HepG2 (cell line): ENCODE results near the gene TEFM. TPM values are rescaled to one million over a fixed set of nuclear protein-coding genes. Genes with fewer than 3 reads are reported as not detected.
A peak's percentile ranks its signal among the peaks of the same experiment; 100 is the strongest.

Source experiments
- BORCS8-MEF2B ChIP-seq: sonication (generic); formaldehyde crosslinking; IDR thresholded peaks from 2 replicates; pipeline ENCODE4 v1.8.0; 2022; ENCODE audit warnings: mild to moderate bottlenecking, missing genetic modification reagents
- KLF16 ChIP-seq, 2 experiments: sonication (generic) in 1 of 2; formaldehyde crosslinking in 1 of 2; IDR thresholded peaks; 2 replicates each; pipeline versions ENCODE4 v1.6.1 to v1.8.0; 2016 to 2023; ENCODE audit warnings: missing genetic modification reagents in 2 of 2, missing compliant biosample characterization in 1 of 2
- MTF1 ChIP-seq: sonication (generic); formaldehyde crosslinking; IDR thresholded peaks from 2 replicates; pipeline ENCODE4 v1.5.0; 2020; ENCODE audit warnings: missing genetic modification reagents
- SIN3A ChIP-seq: IDR thresholded peaks from 2 replicates; pipeline ENCODE4 v1.6.1; 2011; ENCODE audit warnings: low read depth, mild to moderate bottlenecking, control low read depth, low read length, borderline replicate concordance
- TBL1XR1 ChIP-seq: fragments of 150-350 bp; IDR thresholded peaks from 2 replicates; pipeline ENCODE4 v1.6.1; 2014; ENCODE audit warnings: borderline replicate concordance, low read length; ENCODE audit not compliant: partially characterized antibody
- TCF12 ChIP-seq, 2 experiments: fragments of 450-650 bp in 1 of 2; sonication (generic) in 1 of 2; formaldehyde crosslinking in 1 of 2; IDR thresholded peaks; 2 replicates each; pipeline versions ENCODE4 v1.6.1 to v1.8.0; 2017 to 2022; ENCODE audit warnings: antibody characterized with exemption in 1 of 2, mild to moderate bottlenecking in 1 of 2, missing genetic modification reagents in 1 of 2, moderate library complexity in 1 of 2
- TEAD2 ChIP-seq: sonication (generic); formaldehyde crosslinking; IDR thresholded peaks from 2 replicates; pipeline ENCODE4 v1.9.0; 2021; ENCODE audit warnings: missing genetic modification reagents
- YEATS2 ChIP-seq: sonication (generic); formaldehyde crosslinking; IDR thresholded peaks from 2 replicates; pipeline ENCODE4 v1.4.0; 2020; ENCODE audit warnings: missing genetic modification reagents, borderline replicate concordance
- ZNF33A ChIP-seq: sonication (generic); formaldehyde crosslinking; IDR thresholded peaks from 2 replicates; pipeline ENCODE4 v1.5.1; 2020; ENCODE audit warnings: missing genetic modification reagents, mild to moderate bottlenecking, moderate library complexity, borderline replicate concordance
- polyA plus RNA-seq, 8 experiments: library from polyadenylated mRNA; depleted of rRNA in 3 of 8; stranded (reverse) in 7 of 8; unstranded in 1 of 8; fragments of >200 nt; fragmentation: Illumina TruSeq in 4 of 8; extraction: Trizol in 4 of 8; gene quantifications; 2 replicates each; pipeline versions ENCODE4 v1.2.1 to v1.2.3, GENCODE V29; 2011 to 2016; ENCODE audit warnings: low read depth in 4 of 8, missing spikeins in 1 of 8, mixed read lengths in 1 of 8; ENCODE audit not compliant: insufficient read depth in 1 of 8
- total RNA-seq, 5 experiments: library from RNA; depleted of rRNA; stranded (reverse); fragments of >200 nt; fragmentation: Illumina TruSeq; extraction: Trizol; gene quantifications; 2 replicates each; pipeline ENCODE4 v1.2.3, GENCODE V29; 2016; ENCODE audit warnings: low read depth in 1 of 5
- TF ChIP-seq, protein P1 (sequence below): sonication (generic); formaldehyde crosslinking; IDR thresholded peaks from 2 replicates; pipeline ENCODE4 v1.8.1; 2023; ENCODE audit warnings: mild to moderate bottlenecking, missing genetic modification reagents
- TF ChIP-seq, protein P2 (sequence below): sonication (generic); formaldehyde crosslinking; IDR thresholded peaks from 2 replicates; pipeline ENCODE4 v1.5.0; 2020; ENCODE audit warnings: mild to moderate bottlenecking, missing genetic modification reagents, borderline replicate concordance
- TF ChIP-seq, protein P3 (sequence below): sonication (generic); formaldehyde crosslinking; conservative IDR thresholded peaks from 2 replicates; pipeline ENCODE4 v1.5.0; 2020; ENCODE audit warnings: missing genetic modification reagents
- TF ChIP-seq, protein P4 (sequence below): sonication (generic); formaldehyde crosslinking; conservative IDR thresholded peaks from 2 replicates; pipeline ENCODE4 v1.4.0; 2020; ENCODE audit warnings: missing genetic modification reagents

Gene TEFM
- total and polyA plus RNA-seq, 2 of the 13 experiments (the other 11 are each of a cell fraction or from before 2014, with no cell fraction given): 7.0 to 20.0 TPM

DNA sequence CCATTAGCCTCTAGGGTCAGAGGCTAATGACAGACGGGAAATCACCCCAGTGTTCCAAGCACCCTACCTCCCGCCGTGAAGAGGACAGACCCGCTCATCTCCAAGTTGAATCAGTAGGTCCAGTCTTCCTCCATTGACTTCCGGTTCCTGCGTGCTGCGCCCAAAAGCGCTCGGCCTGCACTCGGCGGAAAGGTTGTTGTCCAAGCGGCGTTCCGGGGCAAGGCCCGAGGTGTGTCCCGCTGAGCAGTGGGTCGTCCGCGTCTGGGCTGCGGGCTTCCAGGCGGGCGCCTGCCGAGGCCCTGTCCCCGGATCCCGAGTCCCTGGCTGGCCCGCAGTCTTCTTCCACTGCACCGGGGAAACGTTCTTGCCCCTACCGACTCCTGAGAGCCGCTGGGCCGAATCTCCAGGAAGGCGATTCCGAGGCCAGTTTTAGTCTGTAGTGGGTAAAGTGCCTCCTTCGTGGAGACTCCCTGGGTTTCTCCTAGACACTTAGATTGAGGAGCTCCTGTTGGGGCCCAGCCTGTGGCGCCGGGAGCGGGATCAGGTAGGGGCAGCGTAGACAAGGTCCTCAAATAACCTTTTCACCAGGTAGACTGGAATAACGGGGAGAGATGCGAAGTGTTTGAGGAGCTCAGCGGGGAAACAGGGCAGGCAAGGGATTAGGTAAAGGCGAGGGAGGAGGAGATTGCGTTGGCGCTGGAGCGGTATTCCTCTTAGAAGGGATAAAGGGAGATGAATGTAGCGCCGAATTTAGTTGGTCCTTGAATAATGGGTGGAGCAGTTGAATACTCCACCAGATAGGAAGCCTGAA lies at the start of gene TEFM (continued):
- TF ChIP-seq, protein P1, sequence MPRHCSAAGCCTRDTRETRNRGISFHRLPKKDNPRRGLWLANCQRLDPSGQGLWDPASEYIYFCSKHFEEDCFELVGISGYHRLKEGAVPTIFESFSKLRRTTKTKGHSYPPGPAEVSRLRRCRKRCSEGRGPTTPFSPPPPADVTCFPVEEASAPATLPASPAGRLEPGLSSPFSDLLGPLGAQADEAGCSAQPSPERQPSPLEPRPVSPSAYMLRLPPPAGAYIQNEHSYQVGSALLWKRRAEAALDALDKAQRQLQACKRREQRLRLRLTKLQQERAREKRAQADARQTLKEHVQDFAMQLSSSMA (CRISPR knock-in tag): peak; percentile 90; the same call in 1 of the 2 replicates
- TF ChIP-seq MTF1 (CRISPR knock-in tag): peak; percentile 38; the same call in 1 of the 2 replicates
- no peak for TF ChIP-seq TCF12 (IDR thresholded peaks at IDR 0.05)
- TF ChIP-seq TCF12 (CRISPR knock-in tag; IDR thresholded peaks at IDR 0.05): 0 out of 2 replicates have a peak, but pooled peaks have one; percentile 62
- TF ChIP-seq YEATS2 (CRISPR knock-in tag): peak; percentile 97
- TF ChIP-seq, protein P2, sequence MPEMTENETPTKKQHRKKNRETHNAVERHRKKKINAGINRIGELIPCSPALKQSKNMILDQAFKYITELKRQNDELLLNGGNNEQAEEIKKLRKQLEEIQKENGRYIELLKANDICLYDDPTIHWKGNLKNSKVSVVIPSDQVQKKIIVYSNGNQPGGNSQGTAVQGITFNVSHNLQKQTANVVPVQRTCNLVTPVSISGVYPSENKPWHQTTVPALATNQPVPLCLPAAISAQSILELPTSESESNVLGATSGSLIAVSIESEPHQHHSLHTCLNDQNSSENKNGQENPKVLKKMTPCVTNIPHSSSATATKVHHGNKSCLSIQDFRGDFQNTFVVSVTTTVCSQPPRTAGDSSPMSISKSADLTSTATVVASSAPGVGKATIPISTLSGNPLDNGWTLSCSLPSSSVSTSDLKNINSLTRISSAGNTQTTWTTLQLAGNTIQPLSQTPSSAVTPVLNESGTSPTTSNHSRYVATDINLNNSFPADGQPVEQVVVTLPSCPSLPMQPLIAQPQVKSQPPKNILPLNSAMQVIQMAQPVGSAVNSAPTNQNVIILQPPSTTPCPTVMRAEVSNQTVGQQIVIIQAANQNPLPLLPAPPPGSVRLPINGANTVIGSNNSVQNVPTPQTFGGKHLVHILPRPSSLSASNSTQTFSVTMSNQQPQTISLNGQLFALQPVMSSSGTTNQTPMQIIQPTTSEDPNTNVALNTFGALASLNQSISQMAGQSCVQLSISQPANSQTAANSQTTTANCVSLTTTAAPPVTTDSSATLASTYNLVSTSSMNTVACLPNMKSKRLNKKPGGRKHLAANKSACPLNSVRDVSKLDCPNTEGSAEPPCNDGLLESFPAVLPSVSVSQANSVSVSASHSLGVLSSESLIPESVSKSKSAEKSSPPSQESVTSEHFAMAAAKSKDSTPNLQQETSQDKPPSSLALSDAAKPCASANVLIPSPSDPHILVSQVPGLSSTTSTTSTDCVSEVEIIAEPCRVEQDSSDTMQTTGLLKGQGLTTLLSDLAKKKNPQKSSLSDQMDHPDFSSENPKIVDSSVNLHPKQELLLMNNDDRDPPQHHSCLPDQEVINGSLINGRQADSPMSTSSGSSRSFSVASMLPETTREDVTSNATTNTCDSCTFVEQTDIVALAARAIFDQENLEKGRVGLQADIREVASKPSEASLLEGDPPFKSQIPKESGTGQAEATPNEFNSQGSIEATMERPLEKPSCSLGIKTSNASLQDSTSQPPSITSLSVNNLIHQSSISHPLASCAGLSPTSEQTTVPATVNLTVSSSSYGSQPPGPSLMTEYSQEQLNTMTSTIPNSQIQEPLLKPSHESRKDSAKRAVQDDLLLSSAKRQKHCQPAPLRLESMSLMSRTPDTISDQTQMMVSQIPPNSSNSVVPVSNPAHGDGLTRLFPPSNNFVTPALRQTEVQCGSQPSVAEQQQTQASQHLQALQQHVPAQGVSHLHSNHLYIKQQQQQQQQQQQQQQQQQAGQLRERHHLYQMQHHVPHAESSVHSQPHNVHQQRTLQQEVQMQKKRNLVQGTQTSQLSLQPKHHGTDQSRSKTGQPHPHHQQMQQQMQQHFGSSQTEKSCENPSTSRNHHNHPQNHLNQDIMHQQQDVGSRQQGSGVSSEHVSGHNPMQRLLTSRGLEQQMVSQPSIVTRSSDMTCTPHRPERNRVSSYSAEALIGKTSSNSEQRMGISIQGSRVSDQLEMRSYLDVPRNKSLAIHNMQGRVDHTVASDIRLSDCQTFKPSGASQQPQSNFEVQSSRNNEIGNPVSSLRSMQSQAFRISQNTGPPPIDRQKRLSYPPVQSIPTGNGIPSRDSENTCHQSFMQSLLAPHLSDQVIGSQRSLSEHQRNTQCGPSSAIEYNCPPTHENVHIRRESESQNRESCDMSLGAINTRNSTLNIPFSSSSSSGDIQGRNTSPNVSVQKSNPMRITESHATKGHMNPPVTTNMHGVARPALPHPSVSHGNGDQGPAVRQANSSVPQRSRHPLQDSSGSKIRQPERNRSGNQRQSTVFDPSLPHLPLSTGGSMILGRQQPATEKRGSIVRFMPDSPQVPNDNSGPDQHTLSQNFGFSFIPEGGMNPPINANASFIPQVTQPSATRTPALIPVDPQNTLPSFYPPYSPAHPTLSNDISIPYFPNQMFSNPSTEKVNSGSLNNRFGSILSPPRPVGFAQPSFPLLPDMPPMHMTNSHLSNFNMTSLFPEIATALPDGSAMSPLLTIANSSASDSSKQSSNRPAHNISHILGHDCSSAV: no peak
- TF ChIP-seq, protein P3, sequence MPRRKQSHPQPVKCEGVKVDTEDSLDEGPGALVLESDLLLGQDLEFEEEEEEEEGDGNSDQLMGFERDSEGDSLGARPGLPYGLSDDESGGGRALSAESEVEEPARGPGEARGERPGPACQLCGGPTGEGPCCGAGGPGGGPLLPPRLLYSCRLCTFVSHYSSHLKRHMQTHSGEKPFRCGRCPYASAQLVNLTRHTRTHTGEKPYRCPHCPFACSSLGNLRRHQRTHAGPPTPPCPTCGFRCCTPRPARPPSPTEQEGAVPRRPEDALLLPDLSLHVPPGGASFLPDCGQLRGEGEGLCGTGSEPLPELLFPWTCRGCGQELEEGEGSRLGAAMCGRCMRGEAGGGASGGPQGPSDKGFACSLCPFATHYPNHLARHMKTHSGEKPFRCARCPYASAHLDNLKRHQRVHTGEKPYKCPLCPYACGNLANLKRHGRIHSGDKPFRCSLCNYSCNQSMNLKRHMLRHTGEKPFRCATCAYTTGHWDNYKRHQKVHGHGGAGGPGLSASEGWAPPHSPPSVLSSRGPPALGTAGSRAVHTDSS (CRISPR knock-in tag): 0 out of 2 replicates have a peak, but pooled peaks have one; percentile 44
- peak; percentile 59; the same call in 1 of the 2 replicates for TF ChIP-seq ZNF33A (CRISPR knock-in tag)
- TF ChIP-seq TEAD2 (CRISPR knock-in tag): peak; percentile 42
- TF ChIP-seq TBL1XR1: no peak
- peak; percentile 70 to 97; a peak in 2 of 4 replicates for TF ChIP-seq KLF16 (CRISPR knock-in tag; IDR thresholded peaks at IDR 0.05)
- TF ChIP-seq, protein P4, sequence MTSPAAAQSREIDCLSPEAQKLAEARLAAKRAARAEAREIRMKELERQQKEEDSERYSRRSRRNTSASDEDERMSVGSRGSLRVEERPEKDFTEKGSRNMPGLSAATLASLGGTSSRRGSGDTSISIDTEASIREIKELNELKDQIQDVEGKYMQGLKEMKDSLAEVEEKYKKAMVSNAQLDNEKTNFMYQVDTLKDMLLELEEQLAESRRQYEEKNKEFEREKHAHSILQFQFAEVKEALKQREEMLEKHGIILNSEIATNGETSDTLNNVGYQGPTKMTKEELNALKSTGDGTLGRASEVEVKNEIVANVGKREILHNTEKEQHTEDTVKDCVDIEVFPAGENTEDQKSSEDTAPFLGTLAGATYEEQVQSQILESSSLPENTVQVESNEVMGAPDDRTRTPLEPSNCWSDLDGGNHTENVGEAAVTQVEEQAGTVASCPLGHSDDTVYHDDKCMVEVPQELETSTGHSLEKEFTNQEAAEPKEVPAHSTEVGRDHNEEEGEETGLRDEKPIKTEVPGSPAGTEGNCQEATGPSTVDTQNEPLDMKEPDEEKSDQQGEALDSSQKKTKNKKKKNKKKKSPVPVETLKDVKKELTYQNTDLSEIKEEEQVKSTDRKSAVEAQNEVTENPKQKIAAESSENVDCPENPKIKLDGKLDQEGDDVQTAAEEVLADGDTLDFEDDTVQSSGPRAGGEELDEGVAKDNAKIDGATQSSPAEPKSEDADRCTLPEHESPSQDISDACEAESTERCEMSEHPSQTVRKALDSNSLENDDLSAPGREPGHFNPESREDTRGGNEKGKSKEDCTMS (CRISPR knock-in tag): no peak
- peak; percentile 95 for TF ChIP-seq BORCS8-MEF2B (CRISPR knock-in tag)
- peak; percentile 81; the same call in 1 of the 2 replicates for TF ChIP-seq SIN3A
